Endothelial cell of umbilical vein (primary cell): ENCODE data around the gene CEMIP. TPM values are rescaled to one million over a fixed set of nuclear protein-coding genes. Genes with fewer than 3 reads are reported as not detected.

Experiments
- BruUV-seq: library from RNA; stranded (reverse); fragments of 400-500 nt; replicated peaks from 2 replicates; lab custom pipeline; 2021; lab: Mats Ljungman, UMichigan
- CTCF ChIA-PET: fragments of 300-600, 350-600 bp; sonication (Branson Sonifier 250); formaldehyde crosslinking; loops from one replicate; lab custom pipeline; 2021; ENCODE audit warnings: antibody characterized with exemption, inconsistent platforms; lab: Charles Lee
- POLR2A ChIA-PET: fragments of 300-600, 350-600 bp; sonication (Branson Sonifier 250); formaldehyde crosslinking; loops from one replicate; lab custom pipeline; 2021; ENCODE audit warnings: antibody characterized with exemption, inconsistent platforms; lab: Charles Lee
- DNase-seq: peaks from one replicate; pipeline ENCODE4 v3.0.0-alpha.2; 2011; ENCODE audit warnings: low read depth, low spot score
- FAIRE-seq: peaks from 2 replicates; lab custom pipeline; 2011; peaks lifted over from hg19 to GRCh38; lab: Jason Lieb, UNC
- H2AFZ ChIP-seq: 2 replicates; pipeline ENCODE4 v1.6.0; 2012; ENCODE audit warnings: low read depth, low read length, control low read depth, inconsistent platforms
- H3K27ac ChIP-seq: 2 replicates; pipeline ENCODE4 v1.5.1; 2011; ENCODE audit warnings: low read depth, mild to moderate bottlenecking, control low read depth, low read length, moderate library complexity; ENCODE audit not compliant: insufficient read depth
- H3K27me3 ChIP-seq, 2 experiments: 2 replicates each; pipeline versions ENCODE4 v1.6.0 to v1.6.1; 2011; ENCODE audit warnings: low read length in 2 of 2, mixed read lengths in 1 of 2; ENCODE audit not compliant: control insufficient read depth in 2 of 2, insufficient read depth in 2 of 2
- H3K36me3 ChIP-seq, 2 experiments: 2 replicates in 1 of 2; 3 replicates in 1 of 2; pipeline ENCODE4 v1.5.1; 2011; ENCODE audit warnings: low read length in 2 of 2, mild to moderate bottlenecking in 1 of 2, moderate library complexity in 1 of 2; ENCODE audit not compliant: control insufficient read depth in 2 of 2, insufficient read depth in 2 of 2; ENCODE audit errors: extremely low read depth in 1 of 2
- H3K4me1 ChIP-seq: 3 replicates; pipeline ENCODE4 v1.5.1; 2011; ENCODE audit warnings: mild to moderate bottlenecking, low read length; ENCODE audit not compliant: control insufficient read depth, insufficient read depth; ENCODE audit errors: extremely low read depth
- H3K4me2 ChIP-seq: 2 replicates; pipeline ENCODE4 v1.6.1; 2011; ENCODE audit warnings: low read length, control low read depth, mixed read lengths; ENCODE audit not compliant: insufficient read depth
- H3K4me3 ChIP-seq, 3 experiments: fragments of 200-600 bp in 1 of 3; sonication (generic), shearing (Covaris generic) in 1 of 3; replicated peaks in 1 of 3; 2 replicates each; pipeline ENCODE4 v1.5.1; 2011 to 2016; ENCODE audit warnings: control low read depth in 3 of 3, low read length in 3 of 3, mild to moderate bottlenecking in 2 of 3, inconsistent platforms in 1 of 3, low read depth in 1 of 3, moderate library complexity in 1 of 3; ENCODE audit not compliant: insufficient read depth in 1 of 3
- H3K79me2 ChIP-seq: 2 replicates; pipeline ENCODE4 v1.6.0; 2012; ENCODE audit warnings: low read length, inconsistent platforms; ENCODE audit not compliant: control insufficient read depth, insufficient read depth
- H3K9ac ChIP-seq: replicated peaks from 2 replicates; pipeline ENCODE3; 2011; ENCODE audit warnings: low read length, control low read depth; ENCODE audit not compliant: insufficient read depth; ENCODE audit errors: extremely low read depth
- H3K9me1 ChIP-seq: replicated peaks from 3 replicates; pipeline ENCODE4 v1.6.0; 2011; ENCODE audit warnings: mild to moderate bottlenecking, low read length; ENCODE audit not compliant: control insufficient read depth, insufficient read depth; ENCODE audit errors: extremely low read depth
- H3K9me3 ChIP-seq: replicated peaks from 2 replicates; pipeline ENCODE4 v1.5.1; 2012; ENCODE audit warnings: low read length, inconsistent platforms; ENCODE audit not compliant: control insufficient read depth, insufficient read depth
- H4K20me1 ChIP-seq: replicated peaks from 2 replicates; pipeline ENCODE3; 2011; ENCODE audit warnings: mild to moderate bottlenecking, low read length; ENCODE audit not compliant: control insufficient read depth, insufficient read depth; ENCODE audit errors: extremely low read depth
- EZH2 ChIP-seq: IDR thresholded peaks from 2 replicates; pipeline ENCODE4 v1.6.1; 2012; ENCODE audit warnings: borderline replicate concordance, low read depth, mild to moderate bottlenecking, moderate library complexity, low read length, inconsistent platforms; ENCODE audit not compliant: severe bottlenecking
- MYC ChIP-seq: IDR thresholded peaks from one replicate; pipeline ENCODE4 v1.6.1; 2011; ENCODE audit warnings: mild to moderate bottlenecking, low read depth, low read length
- POLR2A ChIP-seq: IDR thresholded peaks from 2 replicates; pipeline ENCODE4 v1.6.1; 2012; ENCODE audit warnings: low read depth, mild to moderate bottlenecking, control low read depth, low read length
- POLR2AphosphoS5 ChIP-seq: IDR thresholded peaks from 2 replicates; pipeline ENCODE4 v1.6.1; 2012; ENCODE audit warnings: low read depth, mild to moderate bottlenecking, control low read depth, low read length, moderate library complexity; ENCODE audit not compliant: insufficient read depth
- dilution Hi-C: fragments of 300-500 bp; cut with MboI; formaldehyde crosslinking; loops from one replicate; pipeline ENCODE4 v1.15.0; 2019; ENCODE audit warnings: low sequenced_read_pairs; ENCODE audit not compliant: extremely low pct_ligation_motif_present
- intact Hi-C: fragments of 100-400 bp; cut with micrococcal nuclease; formaldehyde crosslinking; loops from one replicate; pipeline ENCODE4 v1.10.0; 2022
- polyA plus RNA-seq, 4 experiments: library from polyadenylated mRNA; depleted of rRNA in 3 of 4; stranded (reverse) in 3 of 4; unstranded in 1 of 4; fragments of >200 nt; gene quantifications; 2 replicates each; pipeline versions ENCODE4 v1.2.1 to v1.2.3, GENCODE V29; 2011 to 2012; ENCODE audit warnings: missing spikeins in 1 of 4
- total RNA-seq: library from RNA; stranded (reverse); gene quantifications from 2 replicates; pipeline ENCODE4 v1.2.3, GENCODE V29; 2021

Gene CEMIP
- total and polyA plus RNA-seq, 2 donors (not counting 3 experiments of a cell fraction or from before 2014, with no cell fraction given): 0.01 TPM; not detected in 1

GRCh38 chr15:80831192-80831591, 52.0 kb downstream of the CEMIP start:
- no peaks in the 10 kb centered on the region for H3K9me3 ChIP-seq
- H3K36me3 ChIP-seq: no peaks in the 10 kb centered on the region
- no peak overlapping the region for H3K9ac ChIP-seq
- no peak for DNase-seq
- no peaks in the 10 kb centered on the region for H3K79me2 ChIP-seq
- H3K4me2 ChIP-seq: no peak overlapping the region
- dilution Hi-C loops (no loop called here), intact Hi-C loops (no loop called here)
- ChIA-PET CTCF (interaction anchor here (1.1 kb wide), 1 partner anchor 435 kb away, joined by 3 read pairs; no protein-coding TSS in a partner anchor), POLR2A (no interaction called here)
- no peak overlapping the region for H3K4me3 ChIP-seq
- H3K4me1 ChIP-seq: no peaks in the 10 kb centered on the region
- no peaks in the 10 kb centered on the region for H3K9me1 ChIP-seq
- no peak overlapping the region for H2AFZ ChIP-seq
- no peak overlapping the region for H3K27ac ChIP-seq
- H4K20me1 ChIP-seq: no peaks in the 10 kb centered on the region
- H3K27me3 ChIP-seq: peaks cover 0 to 4% of the 10 kb centered on the region in 2 experiments
- TF ChIP-seq MYC (no peak), EZH2 (no peak), POLR2A (no peak)
- FAIRE-seq: no peak
- no TSS peak for BruUV-seq

GRCh38 chr15:80831606-80832224, 52.5 kb downstream of the CEMIP start:
- intact Hi-C loops (no loop called here), dilution Hi-C loops (no loop called here)
- Histone ChIP-seq H3K4me1 (no peaks in the 10 kb centered on the region), H3K4me2 (no peak overlapping the region), H4K20me1 (no peaks in the 10 kb centered on the region), H3K27ac (no peak overlapping the region), H3K27me3 (peaks cover 0 to 4% of the 10 kb centered on the region in 2 experiments), H3K9ac (no peak overlapping the region), H3K4me3 (no peak overlapping the region), H3K9me1 (no peaks in the 10 kb centered on the region), H3K79me2 (no peaks in the 10 kb centered on the region), H3K9me3 (no peaks in the 10 kb centered on the region), H2AFZ (no peak overlapping the region), H3K36me3 (no peaks in the 10 kb centered on the region)
- no peak for TF ChIP-seq POLR2AphosphoS5
- ChIA-PET POLR2A (no interaction called here), CTCF (interaction anchor here (1.1 kb wide), 1 partner anchor 434 kb away, joined by 3 read pairs; no protein-coding TSS in a partner anchor)
- DNase-seq: no peak
- no TSS peak for BruUV-seq
- FAIRE-seq: no peak
